ENCODE results near the gene SERPINH1. TPM values are rescaled to one million over a fixed set of nuclear protein-coding genes. Genes with fewer than 3 reads are reported as not detected.
A peak's percentile ranks its signal among the peaks of the same experiment; 100 is the strongest.

Gene SERPINH1
- polyA plus RNA-seq, 1 donor from 2014 or later, result 1.8 TPM

GRCh38 chr11:75556275-75556674 is 5.8 kb upstream of the SERPINH1 start:
- Mint-ChIP-seq H3K4me3 (no peak overlapping the region), H3K4me1 (peaks cover 0 to 1% (median 0%) of the 10 kb centered on the region in 3 donors), H3K27me3 (peaks cover 12% of the 10 kb centered on the region), H3K27ac (peak overlapping the region in 1 of 3 donors; percentile 67), H3K9me3 (no peaks in the 10 kb centered on the region), H3K36me3 (no peaks in the 10 kb centered on the region)

- H3K4me1 Mint-ChIP-seq, result peaks cover 0 to 10% (median 6%) of the 10 kb centered on the region in 3 donors
Observed at GRCh38 chr11:75557666-75558494, 4.2 kb upstream of the SERPINH1 start.

GRCh38 chr11:75558939-75559843 is 2.9 kb upstream of the SERPINH1 start:
- peak overlapping the region in 2 of 4 donors; percentile 17 to 43 for H3K4me3 Mint-ChIP-seq

More at GRCh38 chr11:75557666-75558494, 4.2 kb upstream of the SERPINH1 start:
- no peak overlapping the region for H3K27ac Mint-ChIP-seq
- H3K27me3 Mint-ChIP-seq, result peaks cover 14% of the 10 kb centered on the region
- no peaks in the 10 kb centered on the region for H3K36me3 Mint-ChIP-seq
- no peaks in the 10 kb centered on the region for H3K9me3 Mint-ChIP-seq
- no peak overlapping the region for H3K4me3 Mint-ChIP-seq

GRCh38 chr11:75560644-75561043 is 1.4 kb upstream of the SERPINH1 start:
- H3K27ac Mint-ChIP-seq, result no peak overlapping the region
- H3K4me3 Mint-ChIP-seq, result peak overlapping the region in 3 of 4 donors; percentile 34 to 84 (median 58)
- peaks cover 5 to 14% (median 7%) of the 10 kb centered on the region in 3 donors for H3K4me1 Mint-ChIP-seq
- no peaks in the 10 kb centered on the region for H3K36me3 Mint-ChIP-seq
- no peaks in the 10 kb centered on the region for H3K9me3 Mint-ChIP-seq
- peaks cover 12% of the 10 kb centered on the region for H3K27me3 Mint-ChIP-seq

More at GRCh38 chr11:75558939-75559843, 2.9 kb upstream of the SERPINH1 start:
- Mint-ChIP-seq H3K9me3 (no peaks in the 10 kb centered on the region), H3K27me3 (peaks cover 14% of the 10 kb centered on the region), H3K27ac (no peak overlapping the region), H3K4me1 (peaks cover 5 to 14% (median 7%) of the 10 kb centered on the region in 3 donors), H3K36me3 (no peaks in the 10 kb centered on the region)

- Mint-ChIP-seq H3K27ac (peak overlapping the region in 2 of 3 donors; percentile 35 to 39), H3K36me3 (no peaks in the 10 kb centered on the region), H3K27me3 (peaks cover 12% of the 10 kb centered on the region), H3K9me3 (no peaks in the 10 kb centered on the region), H3K4me3 (peak overlapping the region; percentile 81 to 95 (median 92)), H3K4me1 (peaks cover 5 to 14% (median 7%) of the 10 kb centered on the region in 3 donors)
Observed at GRCh38 chr11:75561426-75562047, 516 bp upstream of the SERPINH1 start.

GRCh38 chr11:75562836-75563484 is 907 bp downstream of the SERPINH1 start:
- Mint-ChIP-seq H3K27ac (peak overlapping the region in 2 of 3 donors; percentile 59 to 88), H3K36me3 (no peaks in the 10 kb centered on the region), H3K27me3 (peaks cover 7% of the 10 kb centered on the region), H3K9me3 (no peaks in the 10 kb centered on the region), H3K4me1 (peaks cover 5 to 14% (median 7%) of the 10 kb centered on the region in 3 donors), H3K4me3 (peak overlapping the region; percentile 81 to 95 (median 92))

GRCh38 chr11:75563501-75563977 is 1.5 kb downstream of the SERPINH1 start:
- Mint-ChIP-seq H3K27me3 (peaks cover 7% of the 10 kb centered on the region), H3K9me3 (no peaks in the 10 kb centered on the region), H3K36me3 (no peaks in the 10 kb centered on the region), H3K4me1 (peaks cover 5 to 14% (median 7%) of the 10 kb centered on the region in 3 donors), H3K4me3 (peak overlapping the region; percentile 60 to 95 (median 76)), H3K27ac (peak overlapping the region in 2 of 3 donors; percentile 59 to 88)

- Mint-ChIP-seq H3K4me1 (peaks cover 5 to 14% (median 7%) of the 10 kb centered on the region in 3 donors), H3K4me3 (peak overlapping the region in 3 of 4 donors; percentile 72 to 81 (median 80)), H3K9me3 (no peaks in the 10 kb centered on the region), H3K27me3 (peaks cover 7% of the 10 kb centered on the region), H3K27ac (no peak overlapping the region), H3K36me3 (no peaks in the 10 kb centered on the region)
Observed at GRCh38 chr11:75563978-75564552, 2.0 kb downstream of the SERPINH1 start.

GRCh38 chr11:75565221-75565814 is 3.3 kb downstream of the SERPINH1 start:
- peaks cover 5 to 14% (median 7%) of the 10 kb centered on the region in 3 donors for H3K4me1 Mint-ChIP-seq
- peak overlapping the region in 1 of 4 donors; percentile 7 for H3K4me3 Mint-ChIP-seq
- H3K27me3 Mint-ChIP-seq, result peaks cover 5% of the 10 kb centered on the region
- no peaks in the 10 kb centered on the region for H3K9me3 Mint-ChIP-seq
- no peaks in the 10 kb centered on the region for H3K36me3 Mint-ChIP-seq
- H3K27ac Mint-ChIP-seq, result no peak overlapping the region

GRCh38 chr11:75565916-75566762 is 4.1 kb downstream of the SERPINH1 start:
- H3K9me3 Mint-ChIP-seq, result no peaks in the 10 kb centered on the region
- peak overlapping the region in 1 of 3 donors; percentile 80 for H3K27ac Mint-ChIP-seq
- H3K36me3 Mint-ChIP-seq, result no peaks in the 10 kb centered on the region
- H3K27me3 Mint-ChIP-seq, result peaks cover 2% of the 10 kb centered on the region
- H3K4me1 Mint-ChIP-seq, result peaks cover 5 to 13% (median 7%) of the 10 kb centered on the region in 3 donors
- no peak overlapping the region for H3K4me3 Mint-ChIP-seq

- Mint-ChIP-seq H3K27me3 (no peaks in the 10 kb centered on the region), H3K9me3 (no peaks in the 10 kb centered on the region), H3K4me1 (peaks cover 5 to 11% (median 7%) of the 10 kb centered on the region in 3 donors), H3K27ac (no peak overlapping the region), H3K4me3 (no peak overlapping the region), H3K36me3 (no peaks in the 10 kb centered on the region)
Observed at GRCh38 chr11:75566763-75567279, 4.8 kb downstream of the SERPINH1 start.

GRCh38 chr11:75567971-75568370 is 5.9 kb downstream of the SERPINH1 start:
- Mint-ChIP-seq H3K4me1 (peaks cover 1 to 5% (median 3%) of the 10 kb centered on the region in 3 donors), H3K4me3 (peak overlapping the region in 1 of 4 donors; percentile 70), H3K27ac (no peak overlapping the region), H3K9me3 (no peaks in the 10 kb centered on the region), H3K36me3 (no peaks in the 10 kb centered on the region), H3K27me3 (no peaks in the 10 kb centered on the region)
